Mucosa of rectum (tissue), 2 donors: ENCODE data around the gene PRKAG3.
A peak's percentile ranks its signal among the peaks of the same experiment; 100 is the strongest.

ENCODE experiments used
- H3K27ac ChIP-seq, 2 donors: one replicate each; pipeline ENCODE4 v1.7.0; 2013; ENCODE audit warnings: inconsistent platforms in 2 of 2, low read depth in 2 of 2, low read length in 2 of 2
- H3K27me3 ChIP-seq, 2 donors: one replicate each; pipeline ENCODE4 v1.7.0; 2013; ENCODE audit warnings: low read length in 2 of 2; ENCODE audit not compliant: control insufficient read depth in 2 of 2, insufficient read depth in 2 of 2
- H3K36me3 ChIP-seq, 2 donors: one replicate each; pipeline ENCODE4 v1.7.0; 2013; ENCODE audit warnings: low read length in 2 of 2; ENCODE audit not compliant: control insufficient read depth in 2 of 2, insufficient read depth in 2 of 2
- H3K4me1 ChIP-seq, 2 donors: one replicate each; pipeline ENCODE4 v1.7.0; 2013; ENCODE audit warnings: low read length in 2 of 2, mild to moderate bottlenecking in 1 of 2; ENCODE audit not compliant: control insufficient read depth in 2 of 2, insufficient read depth in 2 of 2
- H3K4me3 ChIP-seq, 2 donors: one replicate each; pipeline ENCODE4 v1.7.0; 2013; ENCODE audit warnings: low read length in 2 of 2
- H3K9ac ChIP-seq, 2 donors: one replicate each; pipeline ENCODE4 v1.7.0; 2013; ENCODE audit warnings: low read length in 2 of 2, low read depth in 1 of 2, mild to moderate bottlenecking in 1 of 2
- H3K9me3 ChIP-seq, 2 donors: one replicate each; pipeline ENCODE4 v1.7.0; 2013; ENCODE audit warnings: low read length in 2 of 2; ENCODE audit not compliant: control insufficient read depth in 2 of 2
- donor health status: healthy.
- donor health status: Normal muscosa, but diverticular disease.

Gene PRKAG3

GRCh38 chr2:218785103-218785502, 46.5 kb downstream of the PRKAG3 start:
- H3K4me1 ChIP-seq: peaks cover 7 to 20% of the 10 kb centered on the region in 2 donors
- no peak overlapping the region for H3K9ac ChIP-seq
- H3K27me3 ChIP-seq: peaks cover 0 to 4% of the 10 kb centered on the region in 2 donors
- no peaks in the 10 kb centered on the region for H3K9me3 ChIP-seq
- H3K27ac ChIP-seq: no peak overlapping the region
- H3K4me3 ChIP-seq: no peak overlapping the region
- no peaks in the 10 kb centered on the region for H3K36me3 ChIP-seq

- H3K9ac ChIP-seq: no peak overlapping the region
Observed at GRCh38 chr2:218783688-218784087, 47.9 kb downstream of the PRKAG3 start.

GRCh38 chr2:218782528-218782844, 49.1 kb downstream of the PRKAG3 start:
- Histone ChIP-seq H3K4me3 (peak overlapping the region; percentile 64 to 91), H3K27me3 (peaks cover 0 to 4% of the 10 kb centered on the region in 2 donors), H3K4me1 (peaks cover 7 to 20% of the 10 kb centered on the region in 2 donors), H3K27ac (peak overlapping the region; percentile 69 to 79), H3K36me3 (no peaks in the 10 kb centered on the region), H3K9ac (peak overlapping the region; percentile 73 to 78), H3K9me3 (no peaks in the 10 kb centered on the region)

More at GRCh38 chr2:218783688-218784087, 47.9 kb downstream of the PRKAG3 start:
- no peak overlapping the region for H3K27ac ChIP-seq
- H3K36me3 ChIP-seq: no peaks in the 10 kb centered on the region
- H3K4me1 ChIP-seq: peaks cover 7 to 20% of the 10 kb centered on the region in 2 donors
- H3K9me3 ChIP-seq: no peaks in the 10 kb centered on the region
- H3K4me3 ChIP-seq: peak overlapping the region; percentile 1 to 53
- H3K27me3 ChIP-seq: peaks cover 0 to 4% of the 10 kb centered on the region in 2 donors

- Histone ChIP-seq H3K4me3 (peak within 1 kb of the TSS; percentile 64 to 91), H3K27ac (peak within 1 kb of the TSS; percentile 69 to 79), H3K27me3 (peaks cover 0 to 2% of the 10 kb centered on the region in 2 donors), H3K36me3 (no peaks in the 10 kb centered on the region), H3K9me3 (no peaks in the 10 kb centered on the region), H3K4me1 (peaks cover 7 to 20% of the 10 kb centered on the region in 2 donors), H3K9ac (peak within 1 kb of the TSS; percentile 73 to 78)
Observed at GRCh38 chr2:218781691-218782527, 49.7 kb downstream of the PRKAG3 start, which contains the start of gene CYP27A1. Gene CYP27A1, plus strand, starts transcription at chr2:218782147. Its CDS starts 36 bp downstream, at chr2:218782183.

- Histone ChIP-seq H3K4me1 (peaks cover 7 to 20% of the 10 kb centered on the region in 2 donors), H3K36me3 (no peaks in the 10 kb centered on the region), H3K27ac (peak overlapping the region; percentile 69 to 79), H3K4me3 (peak overlapping the region; percentile 64 to 91), H3K9me3 (no peaks in the 10 kb centered on the region), H3K27me3 (peaks cover 0 to 2% of the 10 kb centered on the region in 2 donors), H3K9ac (peak overlapping the region; percentile 73 to 78)
Observed at GRCh38 chr2:218780851-218781690, 50.5 kb downstream of the PRKAG3 start.

- Histone ChIP-seq H3K27me3 (peaks cover 0 to 2% of the 10 kb centered on the region in 2 donors), H3K27ac (no peak overlapping the region), H3K36me3 (no peaks in the 10 kb centered on the region), H3K4me3 (no peak overlapping the region), H3K9me3 (no peaks in the 10 kb centered on the region), H3K4me1 (peaks cover 7 to 14% of the 10 kb centered on the region in 2 donors), H3K9ac (no peak overlapping the region)
Observed at GRCh38 chr2:218780046-218780445, 51.6 kb downstream of the PRKAG3 start.

GRCh38 chr2:218777276-218777990, 54.2 kb downstream of the PRKAG3 start:
- Histone ChIP-seq H3K4me3 (no peak overlapping the region), H3K27ac (no peak overlapping the region), H3K9me3 (no peaks in the 10 kb centered on the region), H3K36me3 (no peaks in the 10 kb centered on the region), H3K4me1 (peaks cover 3 to 12% of the 10 kb centered on the region in 2 donors), H3K9ac (no peak overlapping the region), H3K27me3 (peaks cover 0 to 2% of the 10 kb centered on the region in 2 donors)

GRCh38 chr2:218776488-218776887, 55.1 kb downstream of the PRKAG3 start:
- Histone ChIP-seq H3K4me1 (peaks cover 3 to 9% of the 10 kb centered on the region in 2 donors), H3K27me3 (peaks cover 0 to 2% of the 10 kb centered on the region in 2 donors), H3K27ac (no peak overlapping the region), H3K4me3 (no peak overlapping the region), H3K9me3 (no peaks in the 10 kb centered on the region), H3K36me3 (no peaks in the 10 kb centered on the region), H3K9ac (no peak overlapping the region)

- H3K27ac ChIP-seq: no peak overlapping the region
- no peak overlapping the region for H3K9ac ChIP-seq
Observed at GRCh38 chr2:218773881-218774280, 57.7 kb downstream of the PRKAG3 start.

More at GRCh38 chr2:218773881-218774280, 57.7 kb downstream of the PRKAG3 start:
- Histone ChIP-seq H3K4me3 (no peak overlapping the region), H3K27me3 (no peaks in the 10 kb centered on the region), H3K4me1 (no peaks in the 10 kb centered on the region), H3K9me3 (no peaks in the 10 kb centered on the region), H3K36me3 (no peaks in the 10 kb centered on the region)
